GM18507 (cell line): ENCODE data around the gene SSX2IP.
A peak's percentile ranks its signal among the peaks of the same experiment; 100 is the strongest.
"Not testable (repeated sequence)": the region's sequence is repeated elsewhere in the genome, so short reads cannot be mapped to it uniquely, and the experiment has no call there.

ENCODE experiments used
- DNase-seq: peaks from one replicate; pipeline ENCODE4 v3.0.0; 2011; ENCODE audit warnings: low read depth; ENCODE audit not compliant: insufficient read length; ENCODE audit errors: extremely low spot score
- FAIRE-seq: peaks from 2 replicates; lab custom pipeline; 2011; peaks lifted over from hg19 to GRCh38; lab: Jason Lieb, UNC

SSX2IP gene

DNA sequence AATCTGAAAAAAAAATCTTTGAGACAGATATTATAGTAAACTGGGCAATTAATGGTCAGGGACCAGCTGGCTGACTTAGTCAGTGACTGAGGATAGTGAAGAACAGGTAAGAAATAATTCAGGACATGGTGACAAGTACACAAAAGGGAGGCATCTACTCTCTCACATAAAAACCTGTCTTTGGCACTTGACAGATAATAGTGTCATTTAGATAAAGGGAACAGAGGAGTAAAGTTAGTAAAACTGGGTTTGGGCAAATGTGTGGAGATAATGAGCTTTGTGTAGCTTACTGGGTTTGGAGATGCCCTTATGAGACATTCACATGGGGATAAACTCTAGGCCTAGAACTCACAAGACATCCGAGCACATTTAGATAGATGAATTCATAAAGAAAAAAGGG lies 4.0 kb downstream of the SSX2IP start:
- FAIRE-seq (no peak), DNase-seq (no peak)

DNA sequence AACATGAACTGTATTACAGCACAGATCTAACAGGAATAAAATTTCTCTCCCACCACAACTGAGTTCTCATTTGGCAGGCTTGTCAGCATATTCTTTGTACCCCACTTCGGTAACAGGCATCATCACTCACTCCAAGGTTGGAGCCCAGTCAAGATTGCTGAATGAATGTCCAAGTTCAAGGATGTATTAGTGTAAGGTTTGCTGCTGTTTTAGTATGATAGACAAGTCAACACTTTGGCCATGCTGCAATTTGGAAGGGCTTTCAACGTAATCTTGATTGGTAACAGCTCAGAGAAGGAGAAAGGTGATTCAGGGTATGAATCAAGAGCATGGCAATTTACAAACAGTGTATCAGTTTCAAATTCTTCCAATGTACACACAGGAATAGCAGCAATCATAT lies 6.8 kb downstream of the SSX2IP start:
- peak; percentile 9 for FAIRE-seq
- DNase-seq: no peak

DNA sequence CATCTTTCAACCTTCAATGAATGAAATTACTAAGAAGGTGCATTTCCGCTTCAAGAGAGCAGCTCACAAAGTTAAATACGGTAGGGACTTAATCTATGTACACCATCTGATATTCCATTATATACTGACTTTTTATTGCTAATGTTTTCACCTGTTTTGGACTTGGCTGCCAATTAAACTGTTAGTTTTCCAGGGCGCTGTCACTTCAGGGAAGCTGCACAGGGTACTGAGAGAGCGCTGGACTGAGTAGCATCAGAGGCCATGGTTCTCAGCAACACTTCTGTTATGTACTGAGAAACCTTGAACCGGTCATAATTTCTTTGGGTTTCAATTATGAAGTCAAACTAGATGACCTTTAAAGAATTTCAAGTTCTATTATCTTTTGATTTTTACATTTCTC lies 8.2 kb downstream of the SSX2IP start:
- DNase-seq (no peak), FAIRE-seq (no peak)

DNA sequence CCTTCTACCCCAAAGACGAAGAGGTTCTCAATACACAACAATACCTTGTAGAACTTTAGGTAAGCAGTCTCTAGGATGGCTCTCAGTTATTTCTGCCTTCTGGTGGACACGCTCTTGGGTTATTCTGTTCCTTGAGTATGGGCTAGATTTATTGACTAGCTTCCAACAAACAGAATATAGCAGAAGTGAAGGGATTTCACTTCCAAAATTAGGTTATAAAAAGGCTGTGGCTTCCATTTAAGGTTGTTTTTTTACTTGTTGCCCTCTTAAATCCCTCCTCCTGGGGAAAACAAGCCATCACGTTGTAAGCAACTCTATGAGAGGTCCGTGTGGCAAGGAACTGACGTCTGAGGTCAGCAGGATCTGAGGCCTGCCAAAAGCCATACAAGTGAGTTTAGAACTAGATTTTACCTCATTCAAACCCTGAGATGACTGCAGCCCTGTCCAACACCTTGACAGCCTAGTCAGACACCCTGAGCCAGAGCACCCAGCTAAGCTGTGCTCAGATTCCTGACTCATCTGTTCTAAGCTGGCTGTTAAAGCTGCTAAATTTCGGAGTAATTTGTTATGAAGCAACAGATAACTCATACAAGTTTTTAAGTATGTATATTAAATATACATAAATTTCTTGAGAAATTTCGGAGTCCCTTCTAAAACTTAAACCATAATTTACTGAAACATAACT lies 12.7 kb downstream of the SSX2IP start:
- FAIRE-seq (no peak), DNase-seq (no peak)

DNA sequence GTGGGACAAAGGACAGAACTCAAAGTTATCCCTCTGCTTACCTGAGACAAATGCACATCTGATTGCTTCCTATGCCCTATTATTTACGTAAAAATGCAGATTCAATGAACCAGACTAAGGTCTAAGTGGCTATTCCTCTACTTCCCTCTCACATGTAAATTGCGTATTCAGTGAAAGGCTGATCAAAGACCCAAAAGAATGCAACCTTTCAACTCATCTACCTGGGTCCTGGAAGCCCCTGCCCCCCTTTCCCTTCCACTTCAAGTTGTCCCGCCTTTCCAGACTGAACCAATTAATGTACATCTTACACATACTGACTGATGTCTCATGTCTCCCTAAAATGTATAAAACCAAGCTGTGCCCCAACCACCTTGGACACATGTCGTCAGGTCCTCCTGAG lies 14.6 kb downstream of the SSX2IP start:
- FAIRE-seq (no peak), DNase-seq (no peak)

DNA sequence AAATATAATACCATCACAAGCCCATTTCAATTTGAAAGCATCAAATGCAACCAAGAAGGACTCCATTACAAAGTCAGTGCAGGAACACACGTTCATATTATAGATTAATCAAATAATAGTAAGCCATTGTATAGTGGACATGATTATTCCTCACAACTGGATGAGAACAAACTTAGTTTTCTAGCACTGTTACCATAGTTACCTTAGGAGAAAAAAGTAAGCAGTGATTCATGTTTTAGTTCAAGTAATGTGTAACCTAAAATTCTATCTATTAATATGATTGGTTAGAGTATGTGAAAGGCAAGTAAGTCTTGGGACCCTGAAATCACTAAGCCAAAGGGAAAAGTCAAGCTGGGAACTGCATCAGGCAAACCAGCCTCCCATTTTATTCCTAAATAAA lies 15.2 kb downstream of the SSX2IP start:
- no peak for FAIRE-seq
- no peak for DNase-seq

DNA sequence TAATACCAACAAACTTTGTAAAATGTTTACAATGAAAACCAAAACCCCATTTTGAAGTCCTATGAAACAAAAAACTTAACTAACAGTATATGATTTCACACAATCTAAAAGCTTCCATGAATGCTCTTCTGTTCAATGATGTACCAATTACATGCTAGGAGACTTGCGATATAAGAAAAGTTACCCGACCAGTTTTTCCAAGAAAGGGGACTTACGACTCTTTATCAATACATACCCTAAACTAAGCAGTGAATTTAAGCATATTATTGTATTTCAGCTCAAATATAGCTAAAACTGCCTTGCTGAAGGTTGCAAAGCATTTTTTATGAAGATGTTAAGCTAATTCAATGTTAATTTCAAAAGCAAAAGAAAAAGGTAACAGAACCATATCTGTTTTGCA lies 15.6 kb downstream of the SSX2IP start:
- DNase-seq: no peak
- no peak for FAIRE-seq

DNA sequence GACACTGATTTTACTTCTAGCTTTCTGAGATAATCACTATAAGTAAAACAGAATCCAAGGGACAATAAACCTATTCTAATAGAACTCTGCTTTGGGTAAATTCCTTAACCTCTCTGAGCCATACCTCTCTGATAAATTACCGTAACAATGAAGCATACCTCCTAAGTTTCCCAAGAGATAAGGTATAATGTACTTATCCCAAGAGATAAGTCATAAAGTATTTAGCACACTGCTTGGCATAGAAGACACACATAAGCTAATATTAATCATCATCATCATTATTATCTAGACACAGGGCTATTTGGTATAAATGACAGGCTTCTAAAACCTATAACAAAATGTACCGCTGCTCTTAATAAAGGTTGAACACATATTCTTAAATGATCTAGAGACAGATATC lies 16.2 kb downstream of the SSX2IP start:
- no peak for DNase-seq
- no peak for FAIRE-seq

DNA sequence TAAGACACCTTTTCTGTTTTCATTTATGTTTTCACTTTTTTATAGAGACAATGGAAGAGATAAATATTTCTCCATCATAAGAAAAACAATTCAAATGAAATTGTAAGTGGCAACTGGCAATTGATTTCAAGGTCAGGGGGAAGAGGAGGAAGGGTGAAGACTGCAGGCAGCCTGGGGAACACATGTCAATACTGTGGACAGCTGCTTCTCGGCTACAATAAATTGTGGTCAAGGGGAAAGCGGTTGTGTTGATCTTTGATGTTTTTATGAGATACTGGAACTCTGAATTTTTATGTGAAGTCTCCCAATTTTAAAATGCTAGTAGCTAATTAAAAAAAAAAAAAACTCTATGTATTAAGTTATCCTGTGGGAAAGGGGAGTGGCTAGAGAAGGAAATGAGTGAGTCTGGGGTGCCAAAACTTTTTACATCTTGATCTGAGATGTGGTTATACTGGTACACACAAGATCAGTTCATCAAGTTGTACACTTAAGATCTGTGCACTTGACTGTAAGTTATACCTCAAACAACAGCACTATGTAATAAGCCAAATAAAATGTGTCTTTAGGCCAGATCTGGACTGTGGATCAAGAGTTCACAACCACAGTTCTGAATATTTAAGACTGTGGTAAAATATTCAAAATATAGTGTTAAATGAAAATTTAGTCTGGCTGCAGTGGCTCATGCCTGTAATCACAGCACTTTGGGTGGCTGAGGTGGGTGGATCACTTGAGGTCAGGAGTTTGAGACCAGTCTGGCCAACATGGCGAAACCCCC lies 18.0 kb downstream of the SSX2IP start:
- no peak for DNase-seq
- FAIRE-seq: peak; percentile 29

DNA sequence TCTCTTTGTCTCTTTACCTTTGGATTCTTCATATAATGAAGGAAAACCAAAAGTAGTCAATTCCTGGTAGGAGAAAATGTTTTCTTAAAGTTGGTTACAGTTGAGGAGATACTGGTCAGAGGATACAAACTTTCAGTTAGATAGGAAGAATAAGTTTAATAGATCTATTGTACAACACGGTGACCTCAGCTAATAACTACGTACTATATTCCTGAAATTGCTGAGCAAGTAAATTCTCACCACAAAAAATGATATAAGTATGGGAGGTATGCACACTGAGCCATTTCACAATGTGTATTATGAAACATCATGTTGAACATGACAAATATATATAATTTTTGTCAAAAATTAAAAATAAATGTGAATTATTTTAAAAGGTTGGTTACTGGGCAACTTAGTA lies 20.4 kb downstream of the SSX2IP start:
- FAIRE-seq: no peak
- no peak for DNase-seq

DNA sequence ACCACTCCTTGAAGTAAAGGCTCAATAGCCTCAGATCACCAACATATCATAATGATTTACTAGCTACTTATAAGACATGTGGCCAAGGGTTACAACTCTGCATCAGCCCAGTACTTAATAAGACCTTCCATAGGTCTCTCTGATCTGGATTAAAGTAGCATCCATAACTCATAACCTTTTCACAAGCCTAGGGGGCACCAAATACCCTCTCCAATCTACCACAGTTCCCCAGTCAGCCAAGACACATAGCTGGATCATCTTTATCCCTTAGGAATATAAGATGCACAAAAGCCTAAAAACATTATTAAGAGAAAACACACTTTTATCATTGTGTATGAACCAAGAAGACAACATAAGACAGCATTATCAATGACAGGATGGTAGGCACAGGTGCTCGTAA lies 22.1 kb downstream of the SSX2IP start:
- no peak for DNase-seq
- peak; percentile 55 for FAIRE-seq

DNA sequence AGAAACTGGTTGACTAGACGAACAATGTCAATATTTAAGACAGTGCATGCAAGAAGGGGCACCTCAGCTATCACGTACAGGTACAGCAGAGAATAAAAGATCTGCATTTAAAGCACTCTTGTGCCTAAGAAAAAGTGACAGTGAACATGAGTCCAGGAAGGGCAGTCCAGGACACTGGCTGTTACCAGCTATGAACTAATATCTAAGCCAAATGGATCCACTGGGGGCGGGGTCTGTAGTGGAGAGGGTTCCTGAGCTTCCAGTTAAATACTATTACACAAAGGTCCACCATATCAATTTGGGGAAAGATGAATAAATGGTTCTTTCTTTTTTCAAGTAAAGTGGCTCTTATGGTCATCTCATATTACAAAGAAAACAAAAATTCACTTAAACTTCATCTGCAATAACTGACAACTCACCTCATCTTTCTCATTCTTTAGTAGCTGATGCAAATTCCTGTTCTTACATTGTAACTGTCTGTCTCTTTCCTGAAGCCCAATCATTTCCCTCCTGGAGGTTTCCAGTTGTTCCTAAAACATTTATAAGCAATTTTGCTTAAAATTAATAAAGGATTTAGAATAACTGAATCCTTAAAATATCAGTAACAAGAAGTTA lies 24.5 kb downstream of the SSX2IP start:
- DNase-seq: no peak
- no peak for FAIRE-seq

DNA sequence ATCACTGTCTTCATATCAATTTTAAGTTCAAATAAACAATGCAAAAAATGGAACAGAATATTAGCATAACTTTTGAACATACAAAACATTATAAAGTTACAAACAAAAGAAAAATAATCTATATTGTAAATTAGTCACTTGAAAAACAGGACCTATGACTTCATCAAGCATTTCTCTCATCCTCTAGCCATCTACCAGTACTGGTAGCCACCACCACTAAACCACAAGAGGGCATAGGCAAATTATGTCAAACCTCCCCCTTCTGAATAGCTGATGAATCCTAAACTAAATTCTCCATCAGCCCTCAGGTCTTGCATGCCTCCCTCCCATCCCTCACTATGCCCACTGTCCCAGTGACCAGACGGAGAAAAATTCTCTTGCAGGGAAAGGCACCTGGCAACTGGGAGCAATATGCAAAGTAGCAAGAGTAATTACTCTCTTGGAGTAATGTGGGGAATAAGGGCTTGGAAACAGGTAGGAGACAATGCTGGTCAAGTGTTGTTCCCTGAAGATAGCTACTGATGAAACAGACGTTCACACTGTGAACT lies 37.1 kb downstream of the SSX2IP start:
- no peak for DNase-seq
- FAIRE-seq: no peak

DNA sequence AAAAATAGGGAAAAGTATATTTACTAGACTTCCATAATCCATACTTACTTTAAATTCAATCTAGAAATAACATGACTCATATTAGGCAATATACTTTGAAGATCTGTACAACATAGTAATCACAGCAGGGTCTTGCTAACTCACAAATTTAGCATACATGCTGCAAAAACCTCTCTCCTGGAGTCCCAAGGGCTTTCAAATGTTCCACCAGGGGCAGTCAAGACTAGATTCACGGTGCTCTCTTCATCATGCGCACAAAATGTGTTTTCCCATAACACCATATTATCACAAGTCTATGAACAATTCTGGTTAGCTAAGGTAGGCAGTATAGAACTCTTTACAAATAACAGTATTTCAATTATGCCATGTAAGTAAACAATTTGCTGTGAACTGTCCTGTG lies 45.8 kb downstream of the SSX2IP start:
- FAIRE-seq (no peak), DNase-seq (no peak)

DNA sequence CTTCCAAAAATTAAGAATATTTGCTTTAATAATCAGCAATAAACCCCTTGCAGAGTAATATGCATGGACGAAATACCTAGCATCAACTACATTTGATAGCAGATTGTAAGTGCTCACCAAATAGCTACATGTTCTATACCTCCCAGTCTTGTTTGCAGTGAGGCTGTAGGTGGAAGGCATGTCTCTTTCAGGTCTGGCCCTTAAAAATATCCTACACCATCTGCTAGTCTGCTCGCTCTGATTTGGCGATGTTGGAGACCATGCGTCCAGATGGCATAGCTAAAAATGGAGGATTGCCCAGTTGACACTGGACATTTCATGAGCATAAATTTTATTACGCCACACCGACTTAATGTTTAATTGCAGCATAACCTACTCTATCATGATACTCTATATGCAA lies 47.1 kb downstream of the SSX2IP start:
- DNase-seq (no peak), FAIRE-seq (no peak)

DNA sequence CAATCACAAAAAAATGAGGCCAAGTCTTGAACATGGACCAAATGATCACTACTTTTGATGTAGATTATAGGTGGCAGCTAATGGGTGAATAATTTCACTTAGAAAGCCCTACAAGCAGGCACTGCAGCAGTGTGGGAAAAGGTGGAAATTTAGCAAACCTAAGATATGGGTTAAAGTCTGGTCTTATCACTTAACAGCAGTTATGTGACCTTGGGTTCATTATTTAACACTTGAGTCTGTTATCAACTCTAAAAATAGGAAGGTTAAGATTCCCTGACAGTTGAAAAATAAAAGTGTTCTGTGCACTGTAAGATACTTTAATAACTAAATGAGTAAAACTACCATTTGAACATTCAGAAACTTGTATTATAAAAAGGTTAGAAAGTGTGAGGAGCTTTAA lies 47.5 kb downstream of the SSX2IP start:
- FAIRE-seq: no peak
- no peak for DNase-seq

DNA sequence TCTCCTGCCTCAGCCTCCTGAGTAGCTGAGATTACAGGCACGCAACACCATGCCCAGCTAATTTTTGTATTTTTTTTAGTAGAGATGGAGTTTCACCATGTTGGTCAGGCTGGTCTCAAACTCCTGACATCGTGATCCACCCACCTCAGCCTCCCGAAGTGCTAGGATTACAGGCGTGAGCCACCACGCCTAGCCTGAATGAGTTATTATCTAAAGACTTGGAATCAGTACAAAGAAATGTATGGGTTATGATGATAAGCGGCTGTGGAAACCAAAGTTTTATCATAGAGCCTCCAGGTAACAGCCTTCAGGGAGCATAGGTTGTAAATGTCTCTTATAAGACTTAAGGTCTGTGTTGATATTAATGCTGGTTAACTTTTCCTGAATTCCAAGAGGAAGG lies 50.5 kb downstream of the SSX2IP start:
- FAIRE-seq, DNase-seq: not testable (repeated sequence)

DNA sequence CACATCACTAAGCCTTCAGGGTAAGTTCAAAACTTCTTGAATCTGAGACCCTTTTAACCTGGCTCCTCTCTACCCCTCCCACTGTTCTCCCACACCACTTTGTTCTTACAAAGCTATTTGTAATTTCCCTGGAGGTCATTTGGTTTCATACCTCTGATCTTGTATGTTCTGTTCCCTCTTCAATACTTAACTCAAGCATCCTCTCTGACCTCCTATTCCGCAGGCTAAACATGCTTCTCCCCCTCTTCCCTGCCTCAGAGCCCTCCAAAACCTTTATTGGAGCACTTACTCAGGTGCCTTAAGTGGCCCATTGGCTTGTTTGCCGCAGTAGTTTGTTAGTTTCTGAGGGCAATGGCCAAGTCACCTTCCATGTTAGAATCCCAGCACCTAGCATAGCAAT lies 54.8 kb downstream of the SSX2IP start:
- FAIRE-seq: no peak
- no peak for DNase-seq

DNA sequence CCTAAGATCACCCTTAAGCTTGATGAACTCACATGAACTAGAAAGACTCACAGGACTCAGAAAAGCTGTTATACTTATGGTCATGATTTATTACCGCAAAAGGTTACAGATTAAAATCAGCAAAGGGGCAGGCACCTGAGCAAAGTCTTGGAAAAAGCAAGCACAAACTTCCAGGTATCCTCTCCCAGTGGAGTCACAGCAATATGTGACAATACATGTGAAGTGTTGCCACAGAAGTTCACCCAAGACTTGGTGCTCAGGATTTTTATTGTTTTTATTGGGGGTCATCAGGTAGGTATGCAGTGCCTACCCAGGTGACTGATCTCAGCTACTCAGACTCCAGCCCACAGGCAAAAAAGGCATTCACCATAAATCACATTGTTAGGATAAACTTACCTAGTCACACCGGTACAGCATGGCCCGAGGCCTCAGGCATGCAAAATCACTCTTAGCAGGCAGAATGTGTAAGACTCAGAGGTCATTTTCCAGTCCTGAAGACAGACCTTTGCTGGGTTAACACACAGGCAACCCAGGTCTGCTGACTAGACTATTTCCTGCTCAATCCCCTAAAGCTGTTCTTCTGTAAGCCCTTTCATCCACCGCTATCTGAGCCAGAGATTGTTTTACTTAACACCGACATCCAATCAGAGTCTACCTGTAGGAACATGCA lies 55.6 kb downstream of the SSX2IP start:
- DNase-seq (no peak), FAIRE-seq (no peak)
